Measurements from ENCODE around the gene GRIN1.

DNA sequence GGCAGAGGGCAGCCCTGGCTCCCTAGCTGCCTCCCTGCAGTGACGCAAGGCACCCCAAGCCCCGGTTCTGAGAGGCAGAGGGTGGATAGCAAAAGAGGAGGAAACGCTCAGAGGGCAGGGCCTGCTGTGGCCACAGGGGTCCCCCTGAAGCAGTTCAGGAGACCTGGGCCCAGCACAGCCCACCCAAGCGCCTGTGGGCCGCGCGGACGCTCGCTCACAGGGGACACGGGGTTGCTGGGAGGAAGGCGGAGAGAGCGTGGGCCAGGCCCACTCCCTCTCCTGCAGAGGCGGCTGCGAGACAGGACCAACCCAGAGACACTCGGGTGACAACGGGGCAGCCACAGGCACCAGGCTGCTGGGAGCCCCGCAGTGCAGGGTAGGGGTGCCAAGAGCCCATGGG, 40.8 kb downstream of the GRIN1 start:
- TF ChIP-seq POLR2A (IDR thresholded peaks at IDR 0.05) = no peak
- TF ChIP-seq, protein P1, sequence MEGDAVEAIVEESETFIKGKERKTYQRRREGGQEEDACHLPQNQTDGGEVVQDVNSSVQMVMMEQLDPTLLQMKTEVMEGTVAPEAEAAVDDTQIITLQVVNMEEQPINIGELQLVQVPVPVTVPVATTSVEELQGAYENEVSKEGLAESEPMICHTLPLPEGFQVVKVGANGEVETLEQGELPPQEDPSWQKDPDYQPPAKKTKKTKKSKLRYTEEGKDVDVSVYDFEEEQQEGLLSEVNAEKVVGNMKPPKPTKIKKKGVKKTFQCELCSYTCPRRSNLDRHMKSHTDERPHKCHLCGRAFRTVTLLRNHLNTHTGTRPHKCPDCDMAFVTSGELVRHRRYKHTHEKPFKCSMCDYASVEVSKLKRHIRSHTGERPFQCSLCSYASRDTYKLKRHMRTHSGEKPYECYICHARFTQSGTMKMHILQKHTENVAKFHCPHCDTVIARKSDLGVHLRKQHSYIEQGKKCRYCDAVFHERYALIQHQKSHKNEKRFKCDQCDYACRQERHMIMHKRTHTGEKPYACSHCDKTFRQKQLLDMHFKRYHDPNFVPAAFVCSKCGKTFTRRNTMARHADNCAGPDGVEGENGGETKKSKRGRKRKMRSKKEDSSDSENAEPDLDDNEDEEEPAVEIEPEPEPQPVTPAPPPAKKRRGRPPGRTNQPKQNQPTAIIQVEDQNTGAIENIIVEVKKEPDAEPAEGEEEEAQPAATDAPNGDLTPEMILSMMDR (IDR thresholded peaks at IDR 0.05) = no peak

Data from right lobe of liver (tissue), 4 donors.